ENCODE results near the gene LYPD6. TPM values are rescaled to one million over a fixed set of nuclear protein-coding genes. Genes with fewer than 3 reads are reported as not detected.

LYPD6 gene
- total RNA-seq, 4 donors from 2014 or later, result 0.79 to 1.2 (median 1.1) TPM; not detected in 1

DNA sequence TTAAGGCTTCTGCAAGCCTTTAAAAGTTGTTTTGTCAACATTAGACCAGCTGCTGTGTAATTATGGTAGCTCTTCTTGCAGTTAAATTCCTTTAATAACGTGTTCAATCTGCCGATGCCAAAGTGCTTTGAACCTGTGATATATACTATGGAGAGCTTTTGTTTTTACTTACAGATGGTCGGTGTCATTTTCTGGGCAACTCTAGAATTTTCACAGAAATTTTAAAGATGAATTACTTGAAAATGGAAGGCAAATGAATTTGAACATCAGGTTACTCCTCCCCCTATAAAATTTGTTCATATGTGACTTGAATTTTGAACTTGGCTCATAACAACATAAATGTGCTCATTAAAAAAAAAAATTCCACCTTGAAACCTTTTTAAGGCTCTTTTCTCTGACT is 23.0 kb downstream of the LYPD6 start:
- H3K4me3 ChIP-seq (ENCODE audit: low read depth, poor library complexity, severe bottlenecking), result no peak overlapping the region
- DNase-seq (ENCODE audit: low spot score in 2 of 2), result no peak
- 70 to 75% methylated on average over 3 of the region's 3 CpGs for WGBS, 2 donors
- intact Hi-C loops (cut with DNase I; ENCODE audit: low total_unique reads), result no loop called here
- no peak for TF ChIP-seq POLR2A (IDR thresholded peaks at IDR 0.05)
- TF ChIP-seq, protein P1, sequence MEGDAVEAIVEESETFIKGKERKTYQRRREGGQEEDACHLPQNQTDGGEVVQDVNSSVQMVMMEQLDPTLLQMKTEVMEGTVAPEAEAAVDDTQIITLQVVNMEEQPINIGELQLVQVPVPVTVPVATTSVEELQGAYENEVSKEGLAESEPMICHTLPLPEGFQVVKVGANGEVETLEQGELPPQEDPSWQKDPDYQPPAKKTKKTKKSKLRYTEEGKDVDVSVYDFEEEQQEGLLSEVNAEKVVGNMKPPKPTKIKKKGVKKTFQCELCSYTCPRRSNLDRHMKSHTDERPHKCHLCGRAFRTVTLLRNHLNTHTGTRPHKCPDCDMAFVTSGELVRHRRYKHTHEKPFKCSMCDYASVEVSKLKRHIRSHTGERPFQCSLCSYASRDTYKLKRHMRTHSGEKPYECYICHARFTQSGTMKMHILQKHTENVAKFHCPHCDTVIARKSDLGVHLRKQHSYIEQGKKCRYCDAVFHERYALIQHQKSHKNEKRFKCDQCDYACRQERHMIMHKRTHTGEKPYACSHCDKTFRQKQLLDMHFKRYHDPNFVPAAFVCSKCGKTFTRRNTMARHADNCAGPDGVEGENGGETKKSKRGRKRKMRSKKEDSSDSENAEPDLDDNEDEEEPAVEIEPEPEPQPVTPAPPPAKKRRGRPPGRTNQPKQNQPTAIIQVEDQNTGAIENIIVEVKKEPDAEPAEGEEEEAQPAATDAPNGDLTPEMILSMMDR (IDR thresholded peaks at IDR 0.05), result no peak

DNA sequence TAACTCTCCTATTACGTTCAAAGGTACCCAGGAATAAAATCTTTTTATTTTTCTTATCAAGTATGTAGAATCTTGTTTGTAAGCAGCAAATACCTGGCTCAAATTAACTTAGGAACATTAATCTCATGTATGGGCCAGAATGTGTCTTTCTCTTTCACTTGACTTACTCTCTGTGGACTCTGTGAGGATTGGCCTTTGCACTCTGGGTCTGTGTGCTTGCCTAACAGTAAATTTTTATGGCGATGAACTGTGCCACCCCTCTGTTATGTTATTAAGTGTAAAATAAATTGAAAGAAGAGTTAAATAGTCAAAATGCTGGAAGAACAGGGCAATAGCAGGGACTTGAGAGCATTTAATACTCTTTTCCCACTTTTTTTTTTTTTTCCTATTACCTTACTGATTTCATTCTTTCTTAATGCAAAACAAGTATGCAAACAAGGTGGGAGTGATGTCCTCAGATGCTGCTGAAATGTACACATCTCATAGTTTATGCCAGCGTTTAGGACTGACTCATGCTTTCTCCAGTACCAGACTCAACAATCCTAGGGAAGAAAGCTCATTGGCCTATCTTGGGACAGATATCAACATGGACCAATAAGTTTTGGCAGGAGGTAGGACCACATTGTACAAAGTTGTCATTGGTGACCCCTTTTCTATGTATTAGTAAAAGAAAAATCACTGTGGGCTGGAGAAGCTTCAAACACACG is 25.5 kb downstream of the LYPD6 start:
- TF ChIP-seq, protein P1 (IDR thresholded peaks at IDR 0.05), result no peak
- no peak for TF ChIP-seq POLR2A (IDR thresholded peaks at IDR 0.05)
- intact Hi-C loops (cut with DNase I; ENCODE audit: low total_unique reads), result no loop called here
- 89 to 91% methylated on average over 4 of the region's 4 CpGs for WGBS, 2 donors
- DNase-seq (ENCODE audit: low spot score in 2 of 2), result no peak
- no peak overlapping the region for H3K4me3 ChIP-seq (ENCODE audit: low read depth, poor library complexity, severe bottlenecking)

DNA sequence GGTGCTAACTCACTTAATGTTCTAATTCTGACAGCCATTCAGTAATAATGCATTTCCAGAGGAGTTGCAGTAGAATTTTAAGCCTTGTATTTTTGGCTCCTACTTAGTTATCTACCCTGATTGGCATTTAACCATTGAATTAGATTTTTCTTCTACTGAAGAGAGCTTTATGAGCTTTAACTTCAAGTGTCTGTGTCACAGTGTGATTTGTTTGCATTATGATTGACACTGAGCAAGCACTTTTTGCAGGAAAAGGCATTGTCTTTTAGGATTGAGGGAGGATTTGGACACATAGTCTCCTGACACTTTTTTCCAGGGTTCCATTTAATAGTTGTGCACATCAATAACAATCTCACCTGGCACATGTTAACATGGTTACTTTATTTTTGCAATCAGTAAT is 26.7 kb downstream of the LYPD6 start:
- TF ChIP-seq, protein P1 (IDR thresholded peaks at IDR 0.05), result no peak
- TF ChIP-seq POLR2A (IDR thresholded peaks at IDR 0.05), result no peak
- DNase-seq (ENCODE audit: low spot score in 2 of 2), result no peak
- H3K4me3 ChIP-seq (ENCODE audit: low read depth, poor library complexity, severe bottlenecking), result no peak overlapping the region
- intact Hi-C loops (cut with DNase I; ENCODE audit: low total_unique reads), result no loop called here

DNA sequence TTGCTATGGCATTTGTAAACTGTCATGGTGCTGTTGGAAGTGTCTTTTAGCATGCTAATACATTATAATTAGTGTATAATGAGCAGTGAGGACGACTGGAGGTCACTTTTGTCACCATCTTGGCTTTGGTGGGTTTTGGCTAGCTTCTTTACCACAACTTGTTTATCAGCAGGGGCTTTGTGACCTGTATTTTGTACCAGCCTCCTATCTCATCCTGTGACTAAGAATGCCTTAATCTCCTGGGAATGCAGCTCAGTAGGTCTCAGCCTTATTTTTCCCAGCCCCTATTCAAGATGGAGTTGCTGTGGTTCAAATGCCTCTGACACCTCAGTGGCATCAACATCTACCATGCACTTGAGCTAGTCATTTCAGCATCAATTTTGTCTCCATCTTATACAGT is 29.7 kb downstream of the LYPD6 start:
- TF ChIP-seq, protein P1 (IDR thresholded peaks at IDR 0.05), result no peak
- TF ChIP-seq POLR2A (IDR thresholded peaks at IDR 0.05), result no peak
- intact Hi-C loops (cut with DNase I; ENCODE audit: low total_unique reads), result no loop called here
- WGBS, 2 donors, result 59% methylated on average over 1 of the region's 1 CpG
- H3K4me3 ChIP-seq (ENCODE audit: low read depth, poor library complexity, severe bottlenecking), result no peak overlapping the region
- DNase-seq (ENCODE audit: low spot score in 2 of 2), result no peak

DNA sequence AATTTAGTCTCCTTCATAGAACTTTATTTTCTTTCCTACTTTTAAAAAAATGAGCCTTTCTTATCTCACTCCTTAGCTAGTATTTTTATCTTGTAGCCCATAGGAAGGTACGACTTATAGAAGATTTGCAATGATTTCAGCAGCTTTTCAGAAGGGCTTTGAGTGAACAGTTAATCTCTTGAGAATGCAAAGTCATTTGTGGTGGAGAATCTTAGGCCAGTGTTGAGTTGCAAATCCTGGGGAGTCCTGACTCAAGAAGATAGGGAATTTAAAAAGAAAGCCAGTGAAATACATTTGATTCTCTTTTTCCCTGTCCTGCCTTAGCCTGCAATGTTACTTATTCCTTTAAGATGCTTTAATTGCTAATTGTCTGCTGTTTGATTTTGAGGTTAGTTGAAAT is 33.6 kb downstream of the LYPD6 start:
- DNase-seq (ENCODE audit: low spot score in 2 of 2), result no peak
- TF ChIP-seq POLR2A (IDR thresholded peaks at IDR 0.05), result no peak
- TF ChIP-seq, protein P1 (IDR thresholded peaks at IDR 0.05), result no peak
- WGBS, 2 donors, result 58 to 61% methylated on average over 1 of the region's 1 CpG
- intact Hi-C loops (cut with DNase I; ENCODE audit: low total_unique reads), result no loop called here
- no peak overlapping the region for H3K4me3 ChIP-seq (ENCODE audit: low read depth, poor library complexity, severe bottlenecking)

DNA sequence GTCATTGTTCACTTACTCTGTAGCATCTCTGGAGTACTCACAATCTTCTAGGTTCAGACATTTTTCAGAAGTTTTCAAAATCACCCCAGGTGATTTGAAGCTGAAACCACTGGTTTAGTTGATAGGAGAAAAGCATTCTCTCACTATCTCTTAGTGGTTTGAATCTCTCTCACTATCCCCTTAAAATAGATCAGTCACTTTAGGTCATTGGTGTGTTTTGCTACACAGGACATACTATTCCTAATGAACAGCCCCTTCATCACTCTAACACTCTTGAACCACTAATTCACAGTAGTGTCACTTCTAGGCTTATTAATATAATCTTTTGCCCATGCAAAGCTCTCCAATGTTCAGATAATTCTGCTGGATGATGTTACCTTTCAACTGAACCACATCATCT is 34.5 kb downstream of the LYPD6 start:
- TF ChIP-seq POLR2A (IDR thresholded peaks at IDR 0.05), result no peak
- TF ChIP-seq, protein P1 (IDR thresholded peaks at IDR 0.05), result no peak
- intact Hi-C loops (cut with DNase I; ENCODE audit: low total_unique reads), result no loop called here
- DNase-seq (ENCODE audit: low spot score in 2 of 2), result no peak
- H3K4me3 ChIP-seq (ENCODE audit: low read depth, poor library complexity, severe bottlenecking), result no peak overlapping the region
